Omental fat pad (tissue), 4 donors: Measurements from ENCODE around the gene STARD3. TPM values are rescaled to one million over a fixed set of nuclear protein-coding genes. Genes with fewer than 3 reads are reported as not detected.
"Not testable (repeated sequence)": the region's sequence is repeated elsewhere in the genome, so short reads cannot be mapped to it uniquely, and the experiment has no call there.

ENCODE experiments used
- ATAC-seq: fragments of 150-250 bp; one replicate; pipeline ENCODE4 v1.9.1; 2016; ENCODE audit warnings: mild to moderate bottlenecking, moderate library complexity; ENCODE audit not compliant: low FRiP score
- DNase-seq: peaks from one replicate; pipeline ENCODE4 v3.0.0-alpha.2; 2019; ENCODE audit warnings: low spot score
- CTCF ChIP-seq, 3 donors: fragments of 450-650 bp; IDR thresholded peaks; one replicate each; pipeline ENCODE4 v1.5.1; 2016 to 2017; ENCODE audit warnings: antibody characterized with exemption in 3 of 3, mild to moderate bottlenecking in 3 of 3, moderate library complexity in 2 of 3
- total RNA-seq, 4 donors: library from RNA; depleted of rRNA; stranded (reverse); fragments of >200 nt; gene quantifications; one replicate each; pipeline ENCODE4 v1.1.0, GENCODE V29; 2016

The STARD3 gene
- total RNA-seq, 4 donors from 2014 or later: 24.9 to 75.5 (median 36.5) TPM

GRCh38 chr17:39709998-39710964, 73.3 kb downstream of the STARD3 start:
- DNase-seq (no peak), ATAC-seq (no peak)
- no peak for TF ChIP-seq CTCF (IDR thresholded peaks at IDR 0.05)

- ATAC-seq, DNase-seq: not testable (repeated sequence)
These were observed 74.1 kb downstream of the STARD3 start for GRCh38 chr17:39711071-39711470.

- no peak for TF ChIP-seq CTCF (IDR thresholded peaks at IDR 0.05)
- ATAC-seq (no peak), DNase-seq (no peak)
These were observed 74.9 kb downstream of the STARD3 start for GRCh38 chr17:39711851-39712250.

Other genes starting within 250 kb of the STARD3 start
- gene FBXL20, start 235.5 kb upstream of the STARD3 start, total RNA-seq: 10 to 100 TPM; 10.4 to 29.6 (median 17.2) TPM
- 10 to 100 TPM; 21.4 to 34.0 (median 29.0) TPM for gene MED1, start 185.9 kb upstream of the STARD3 start, total RNA-seq
- gene CDK12, start 175.7 kb upstream of the STARD3 start, total RNA-seq: 10 to 100 TPM; 25.7 to 49.2 (median 38.1) TPM
- under 1 TPM in 1 of 4 donors, not detected in 3; 0.06 TPM for gene NEUROD2, start 29.2 kb upstream of the STARD3 start, total RNA-seq
- gene PPP1R1B, start 10.2 kb upstream of the STARD3 start, total RNA-seq: 10 to 100 TPM; 13.9 to 27.0 (median 19.1) TPM
- 1 to 10 TPM in 1 of 4 donors, under 1 TPM in 2, not detected in 1; 0.19 to 1.7 (median 0.60) TPM for gene TCAP, start 28.2 kb downstream of the STARD3 start, total RNA-seq
- gene PNMT, start 31.3 kb downstream of the STARD3 start, total RNA-seq: 10 to 100 TPM in 1 of 4 donors, 1 to 10 TPM in 2, under 1 TPM in 1; 0.44 to 16.7 (median 1.9) TPM
- 10 to 100 TPM in 2 of 4 donors, 1 to 10 TPM in 2; 8.2 to 12.8 (median 11.0) TPM for gene PGAP3, start 50.9 kb downstream of the STARD3 start, total RNA-seq
- 10 to 100 TPM; 13.8 to 23.8 (median 15.7) TPM for gene ERBB2, start 62.9 kb downstream of the STARD3 start, total RNA-seq
- gene MIEN1, start 93.4 kb downstream of the STARD3 start, total RNA-seq: 10 to 100 TPM; 33.9 to 60.8 (median 52.5) TPM
- 10 to 100 TPM in 3 of 4 donors, not detected in 1; 13.0 to 19.3 (median 14.0) TPM for gene GRB7, start 100.8 kb downstream of the STARD3 start, total RNA-seq
- gene IKZF3, start 227.2 kb downstream of the STARD3 start, total RNA-seq: 1 to 10 TPM; 2.9 to 8.3 (median 4.5) TPM
- not detected for gene ZPBP2, start 231.1 kb downstream of the STARD3 start, total RNA-seq